HG02571 (cell line): ENCODE data around the gene ITGA5.
A peak's percentile ranks its signal among the peaks of the same experiment; 100 is the strongest.

Experiments
- ATAC-seq: cut with Tn5 transposase; IDR thresholded peaks from one replicate; pipeline ENCODE4 v1.9.1; 2021; ENCODE audit warnings: mild to moderate bottlenecking, moderate library complexity; ENCODE audit not compliant: unreplicated experiment

ITGA5 gene

DNA sequence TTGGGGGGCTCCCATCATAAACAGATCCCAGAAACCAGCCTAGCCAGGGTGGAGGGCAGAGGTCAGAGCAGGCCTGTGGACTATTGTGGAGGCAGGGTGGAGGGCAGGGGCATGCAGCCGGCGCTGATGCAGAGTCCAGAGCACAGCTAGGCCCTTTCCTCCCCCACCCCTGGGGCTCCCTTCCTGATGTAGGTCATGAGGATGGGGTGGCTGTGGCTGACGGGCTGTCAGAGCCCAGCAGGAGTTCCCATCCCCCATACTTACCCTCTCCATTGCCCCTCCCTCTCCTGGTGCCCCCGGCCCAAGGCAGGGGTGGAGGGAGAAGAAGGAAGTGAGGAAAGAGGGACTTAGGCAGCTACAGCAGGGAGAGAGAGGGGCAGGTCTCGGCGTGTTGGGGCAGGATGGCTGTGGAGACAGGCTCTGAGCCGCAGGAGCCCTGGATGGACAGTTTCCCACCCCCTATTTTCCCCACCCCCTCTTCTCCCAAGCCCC, 28.8 kb downstream of the ITGA5 start:
- no peak for ATAC-seq

DNA sequence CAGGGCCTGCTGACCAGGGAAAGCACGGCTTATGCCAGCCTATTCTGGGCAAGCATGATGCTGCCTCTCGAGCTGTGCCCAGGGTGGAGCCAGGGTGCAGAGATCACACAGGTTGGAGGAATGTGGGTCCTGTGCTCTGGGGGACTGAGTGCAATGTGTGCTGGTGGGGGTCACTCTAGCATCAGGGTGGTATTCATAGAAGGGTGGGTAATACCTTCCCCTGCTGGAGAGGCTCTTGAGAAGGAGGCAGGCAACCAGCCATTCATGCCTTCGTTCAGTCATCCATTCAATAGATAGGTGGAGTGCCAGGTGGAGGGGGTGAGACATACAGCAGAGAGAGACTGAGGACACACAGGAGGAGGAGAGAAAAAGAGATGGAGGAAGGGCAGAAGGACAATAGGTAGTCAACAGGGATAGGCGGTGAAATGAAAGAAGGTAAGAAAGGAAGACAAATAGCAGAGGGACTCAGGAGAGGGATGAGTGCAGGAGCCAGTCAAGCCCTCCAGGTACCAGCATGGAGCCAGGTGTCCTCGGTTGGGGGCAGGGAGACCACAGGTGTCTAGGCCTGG, 29.4 kb downstream of the ITGA5 start:
- ATAC-seq = no peak

DNA sequence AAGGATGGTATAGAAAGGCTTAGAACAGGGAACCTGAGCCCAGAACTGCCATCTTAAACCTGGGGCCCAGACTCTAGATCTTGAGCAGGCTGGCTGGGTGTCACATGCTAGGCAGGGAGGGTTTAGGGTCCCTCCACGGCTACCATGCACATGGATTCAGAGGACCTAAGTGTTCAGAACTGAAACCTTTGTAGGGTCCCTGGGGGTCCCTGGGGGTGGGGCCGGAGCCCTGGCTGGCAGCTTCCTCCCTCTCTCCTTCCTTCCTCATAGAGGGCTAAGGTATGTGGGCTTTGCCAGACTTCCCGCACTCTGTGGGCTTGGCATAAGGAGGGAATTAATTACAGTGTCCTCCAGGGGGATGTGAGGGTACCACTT, 29.9 kb downstream of the ITGA5 start:
- ATAC-seq = no peak

DNA sequence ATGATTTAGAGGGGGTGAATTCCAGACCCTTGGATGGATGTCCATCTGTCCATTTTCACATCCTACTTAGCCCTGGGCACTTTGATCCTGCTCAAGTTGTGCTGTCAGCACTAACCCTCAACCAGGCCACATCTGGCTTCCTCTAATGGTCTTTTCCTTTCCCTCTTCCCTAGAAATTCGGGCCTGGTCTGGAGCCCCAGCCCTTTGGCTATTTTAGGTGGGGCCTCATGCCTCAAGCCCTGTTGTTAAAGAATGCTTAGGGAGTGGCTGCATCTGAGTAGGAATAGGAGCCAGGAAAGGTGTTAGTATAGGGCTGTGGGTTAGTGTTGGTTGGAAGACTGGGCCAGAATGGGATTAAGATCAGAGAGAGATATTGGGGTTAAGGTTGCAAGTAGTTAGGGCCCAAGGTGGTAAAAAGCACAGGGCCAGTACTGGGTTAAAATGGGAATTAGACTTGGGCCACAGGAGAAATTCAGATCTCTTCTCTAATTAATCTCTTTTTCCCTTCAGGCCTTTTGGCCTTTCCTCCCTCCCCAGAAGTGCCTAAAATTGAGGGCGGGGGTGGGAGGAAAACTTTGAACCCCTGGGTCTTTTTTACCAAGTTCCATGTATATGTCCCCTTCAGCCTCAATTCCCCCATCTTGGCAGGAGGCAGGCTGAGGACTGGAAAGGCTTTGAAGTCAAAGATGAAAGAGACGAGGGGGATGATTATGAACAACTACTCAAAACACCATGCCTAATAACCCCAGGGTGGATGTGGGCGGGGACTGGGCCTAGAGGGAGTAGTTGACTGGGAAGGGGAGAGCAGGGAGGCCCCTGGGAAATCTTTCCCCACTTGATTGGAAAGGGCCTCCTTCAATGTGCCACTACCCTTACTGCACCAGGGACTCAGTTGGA, 30.6 kb downstream of the ITGA5 start:
- ATAC-seq = no peak

DNA sequence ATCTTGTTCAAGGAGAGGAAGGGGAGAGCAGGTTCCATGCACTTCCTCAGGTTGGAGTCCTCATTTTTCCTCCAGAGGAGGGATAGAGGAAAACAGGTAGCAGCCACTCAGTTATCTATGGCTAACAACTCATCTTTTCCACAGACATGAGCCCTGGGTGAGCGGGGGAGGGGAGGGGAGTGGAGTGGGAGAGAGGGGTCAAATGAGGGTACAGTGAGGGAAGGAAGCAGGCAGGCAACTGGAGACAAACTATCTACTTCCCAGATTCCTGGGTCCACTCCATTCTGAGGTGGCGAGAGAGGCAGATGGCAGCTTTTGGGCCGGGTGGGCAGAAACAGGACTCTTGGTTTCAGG, 32.0 kb downstream of the ITGA5 start:
- no peak for ATAC-seq

DNA sequence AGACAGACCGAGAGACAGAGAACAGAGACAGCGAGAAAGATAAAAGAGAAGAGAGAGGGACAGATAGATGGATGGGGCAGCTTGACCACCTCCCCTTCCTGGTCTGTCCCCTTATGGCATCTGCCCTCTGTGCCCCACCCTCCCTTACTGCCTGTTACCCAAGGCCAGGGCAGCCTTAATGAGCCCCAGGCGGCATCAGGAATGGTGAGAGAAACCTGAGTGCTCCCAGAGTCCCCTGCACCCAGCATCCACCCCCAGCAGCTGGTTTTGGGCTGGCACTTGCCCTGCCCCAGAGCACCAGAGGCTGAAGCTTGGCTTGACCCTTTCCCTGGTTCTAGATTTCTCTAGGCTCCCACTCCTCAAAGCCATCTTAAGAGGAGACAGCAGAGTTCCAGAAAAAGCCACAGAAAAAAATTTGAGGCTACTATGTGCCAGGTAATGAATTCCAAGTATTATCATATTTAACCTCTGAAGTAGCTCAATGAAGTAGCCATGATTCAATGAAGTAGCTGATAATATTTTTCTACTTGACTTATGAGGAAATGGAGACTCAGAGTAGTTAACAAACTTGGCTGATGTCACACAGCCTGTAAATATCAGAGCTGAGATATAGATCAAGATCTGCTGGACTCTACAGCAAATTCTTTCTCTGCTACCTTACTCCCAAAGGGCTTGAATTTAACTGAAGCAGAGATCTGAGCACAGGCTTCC, 32.5 kb downstream of the ITGA5 start:
- no peak for ATAC-seq

DNA sequence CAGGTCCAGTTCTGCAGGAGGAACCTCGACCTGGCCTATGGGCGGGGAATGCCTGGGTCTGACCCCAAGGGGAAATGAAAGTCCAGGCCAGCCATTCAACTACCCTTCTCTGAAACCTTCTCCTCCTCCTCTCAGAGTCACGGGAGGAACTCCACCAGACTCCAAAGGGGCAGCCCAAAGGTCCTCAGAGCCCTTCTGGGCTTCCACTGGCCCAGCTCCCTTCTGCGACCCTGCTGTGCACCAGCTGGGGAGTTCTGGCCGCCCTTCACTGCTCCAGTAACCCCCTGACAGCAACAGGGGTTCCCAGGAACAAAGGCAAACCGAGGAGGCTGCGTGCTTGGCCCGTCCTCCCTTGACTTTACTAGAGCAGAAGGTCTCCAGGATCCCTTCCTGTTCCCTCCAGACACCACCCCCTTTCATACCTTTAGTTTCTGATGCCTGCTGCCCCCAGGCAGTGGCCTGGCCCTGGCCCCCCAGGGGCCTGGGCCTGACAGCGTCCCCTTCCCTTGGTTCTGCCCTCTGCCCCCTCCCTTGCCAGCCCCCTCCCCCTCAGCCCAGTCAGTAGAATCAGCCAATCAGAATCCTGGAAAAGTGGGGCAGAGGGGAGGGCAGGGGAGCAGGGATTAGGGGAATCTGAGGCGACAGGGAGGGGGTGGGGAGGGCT, 33.7 kb downstream of the ITGA5 start:
- peak; percentile 63 for ATAC-seq

DNA sequence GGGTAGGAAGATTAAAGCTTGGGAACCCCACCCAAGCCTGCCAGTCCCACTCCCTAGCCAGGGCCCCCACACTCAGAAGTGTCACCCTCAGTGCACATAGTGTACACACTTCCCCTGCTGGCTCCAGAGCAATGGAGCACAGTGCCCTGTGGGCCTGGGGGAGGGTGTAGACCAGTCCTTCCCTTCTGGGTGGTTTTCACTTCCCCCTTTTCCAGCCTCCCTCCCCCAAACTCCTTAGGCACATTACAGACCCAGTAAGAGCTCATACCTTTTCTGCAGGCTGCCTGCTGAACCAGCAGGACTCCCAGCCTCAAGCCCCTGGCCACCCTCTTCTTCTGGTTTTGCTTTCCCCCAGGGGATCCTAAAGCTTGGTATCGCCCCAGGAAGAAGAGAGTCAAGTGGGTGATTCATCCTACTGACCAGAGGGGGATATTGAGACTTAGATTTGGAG, 34.5 kb downstream of the ITGA5 start, which contains the start of gene ZNF385A:
Gene ZNF385A, minus strand, starts transcription at position 143 of the 451 bp plus-strand sequence. CDS start 219 bp downstream, outside the sequence.
- ATAC-seq = no peak

DNA sequence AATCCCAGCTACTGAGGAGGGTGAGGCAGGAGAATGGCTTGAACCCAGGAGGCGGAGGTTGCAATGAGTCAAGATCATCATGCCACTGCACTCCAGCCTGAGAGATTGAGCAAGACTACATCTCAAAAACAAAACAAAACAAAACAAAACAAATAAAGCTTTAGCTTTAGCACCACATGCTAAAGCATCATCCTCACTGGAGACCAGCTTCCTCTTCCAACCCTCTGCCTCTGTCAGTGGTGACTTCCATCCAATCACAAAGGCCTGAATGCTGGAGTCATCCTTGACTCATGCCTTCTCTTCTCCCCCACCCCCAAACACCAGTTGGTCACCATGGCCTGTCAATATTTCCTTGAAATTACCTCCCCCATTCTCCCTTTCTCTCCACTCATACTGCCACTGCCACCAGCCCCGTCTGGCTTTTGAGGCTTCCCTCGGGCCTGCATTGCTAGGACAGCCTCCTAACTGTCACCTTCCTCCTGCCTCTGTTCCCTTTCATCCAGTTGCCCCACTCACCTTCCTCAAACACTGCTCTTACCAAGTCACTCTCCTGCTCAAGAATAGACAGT, 35.9 kb downstream of the ITGA5 start:
- no peak for ATAC-seq

DNA sequence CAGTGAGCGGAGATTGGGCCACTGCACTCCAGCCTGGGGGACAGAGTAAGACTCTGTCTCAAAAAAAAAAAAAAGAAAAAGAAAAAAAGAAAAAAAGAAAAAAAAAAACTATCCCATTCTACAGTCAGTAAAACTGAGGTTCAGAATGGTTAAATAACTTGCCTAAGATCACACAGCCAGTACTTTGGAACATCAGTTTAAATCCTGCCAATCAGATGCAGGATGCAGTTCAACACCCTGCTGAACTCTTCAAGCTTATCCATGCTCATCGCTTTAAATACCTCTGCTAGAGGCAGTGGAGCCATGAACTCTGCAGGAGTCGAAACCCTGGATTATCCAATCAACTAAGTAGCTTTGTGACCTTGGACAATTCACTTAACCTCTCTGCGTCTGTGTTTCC, 37.9 kb downstream of the ITGA5 start:
- ATAC-seq = no peak

DNA sequence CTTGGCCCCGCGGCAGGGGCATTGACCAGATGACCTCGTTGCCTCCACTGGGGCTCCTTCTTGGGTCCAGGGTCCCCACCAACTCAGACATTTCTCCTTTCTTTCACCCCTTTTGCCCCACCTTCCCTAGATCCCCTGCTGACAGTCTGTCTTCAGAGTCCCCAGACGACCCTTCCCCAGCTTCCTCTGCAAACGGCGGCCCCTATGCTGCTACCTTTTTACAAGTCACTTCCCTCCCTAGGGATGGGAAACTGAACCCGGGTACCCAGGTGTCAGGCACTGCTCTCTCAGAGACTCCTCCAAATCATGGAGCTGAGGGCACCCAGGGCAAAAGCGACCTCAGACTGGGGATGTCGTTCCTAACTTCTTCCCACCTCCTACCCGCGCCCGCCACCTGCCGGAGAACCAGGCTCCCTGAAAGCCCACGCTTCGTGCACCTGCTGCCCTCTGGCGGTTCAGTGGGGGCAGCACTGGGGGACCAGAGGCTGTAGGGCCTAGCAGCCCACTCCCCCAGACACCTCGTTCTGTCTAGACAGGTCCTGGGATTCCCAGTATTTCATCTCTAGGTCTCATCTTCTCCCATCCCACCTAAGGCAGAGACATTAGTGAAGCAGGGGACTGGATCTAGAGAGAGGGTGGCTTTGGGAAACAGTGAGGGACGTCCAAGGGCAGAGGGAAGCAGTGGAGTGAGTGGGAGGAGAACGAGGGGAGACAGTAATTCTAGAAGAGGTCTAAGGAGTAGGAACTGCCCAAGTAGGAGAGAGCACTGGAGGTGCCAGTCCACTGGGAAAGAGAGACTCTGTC, 39.5 kb downstream of the ITGA5 start:
- ATAC-seq = peak; percentile 80

DNA sequence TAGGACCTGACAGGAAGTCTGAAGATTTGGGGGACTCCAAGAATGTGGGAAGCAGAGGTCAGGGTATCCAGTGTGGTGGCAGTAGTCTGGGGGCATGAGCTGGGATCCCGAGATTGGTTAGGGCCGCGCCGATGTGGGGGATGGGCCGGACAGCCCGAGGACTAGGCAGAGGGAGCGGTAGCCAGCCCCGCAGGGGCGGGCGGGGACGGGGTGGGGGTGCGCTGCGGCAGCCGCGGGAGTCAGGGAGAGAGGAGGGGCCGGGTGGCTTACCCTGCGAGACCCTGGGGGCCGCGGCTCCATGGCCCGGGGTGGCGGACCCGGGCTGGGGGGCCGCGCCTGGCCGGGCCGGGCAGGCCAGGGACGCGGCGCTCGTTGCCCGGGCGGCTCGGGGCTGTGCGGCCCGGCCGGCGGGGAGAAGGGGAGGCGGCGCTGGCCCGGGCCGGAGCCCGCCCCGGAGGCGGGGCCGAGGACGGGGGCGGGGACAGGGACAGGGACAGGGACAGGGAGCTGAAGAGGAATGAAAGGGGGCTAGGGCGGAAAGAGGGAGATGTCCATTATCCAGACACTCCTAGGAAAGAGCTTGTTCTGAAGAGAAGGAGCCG, 40.2 kb downstream of the ITGA5 start:
- peak; percentile 51 for ATAC-seq

DNA sequence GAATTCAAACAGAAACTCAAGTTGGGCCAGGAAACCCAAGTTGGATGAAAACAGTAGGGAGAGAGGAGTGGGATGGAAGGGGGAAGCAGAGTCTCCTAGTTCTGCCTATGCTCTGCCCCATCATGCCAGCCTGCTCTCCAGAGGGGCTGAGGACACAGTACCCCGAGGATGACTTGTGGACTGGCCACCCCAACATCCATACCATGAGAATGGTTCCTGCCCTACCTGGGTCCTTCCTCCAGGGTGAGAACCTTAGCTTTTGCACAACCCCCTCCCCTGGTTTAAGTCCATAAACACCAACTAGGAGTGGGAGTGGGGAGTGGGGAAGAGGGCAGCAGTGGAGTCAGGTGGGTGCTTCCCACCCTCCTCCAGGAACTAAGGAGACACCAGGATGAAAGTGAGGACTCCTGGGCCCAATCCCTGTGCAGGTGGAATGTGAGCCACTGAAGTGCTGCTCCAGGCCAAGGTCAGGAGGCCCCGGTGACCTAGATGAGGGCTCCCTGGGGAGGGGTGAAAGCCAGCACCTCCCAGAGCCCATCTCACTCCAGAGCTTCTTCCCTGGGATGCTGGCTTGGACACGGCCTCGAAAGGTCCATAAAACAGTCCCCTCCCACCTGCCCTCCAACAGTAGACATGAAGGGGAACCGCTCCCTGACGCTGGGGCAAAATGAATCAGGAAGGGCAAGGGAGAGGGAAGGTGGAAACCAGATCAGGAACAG, 41.1 kb downstream of the ITGA5 start:
- no peak for ATAC-seq

DNA sequence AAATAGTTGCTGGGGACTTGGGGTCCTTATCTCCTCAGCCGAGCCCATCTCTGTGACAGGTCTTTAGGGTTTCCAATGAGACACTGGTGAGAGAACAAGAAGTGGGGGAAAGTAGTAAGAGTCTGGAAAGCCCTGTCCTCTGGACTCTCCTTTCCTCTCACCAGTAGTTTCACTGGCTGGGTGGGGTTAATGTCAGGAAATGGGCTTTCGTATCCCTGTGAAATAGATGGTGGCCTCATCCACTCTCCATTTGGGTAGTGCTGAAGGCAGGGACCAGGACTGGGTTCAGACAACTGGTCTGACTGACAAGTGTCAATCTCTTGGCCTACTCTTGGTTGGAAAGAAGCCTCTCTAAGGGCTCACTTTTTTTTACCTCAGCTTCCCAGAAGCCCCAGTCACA, 42.1 kb downstream of the ITGA5 start:
- no peak for ATAC-seq

DNA sequence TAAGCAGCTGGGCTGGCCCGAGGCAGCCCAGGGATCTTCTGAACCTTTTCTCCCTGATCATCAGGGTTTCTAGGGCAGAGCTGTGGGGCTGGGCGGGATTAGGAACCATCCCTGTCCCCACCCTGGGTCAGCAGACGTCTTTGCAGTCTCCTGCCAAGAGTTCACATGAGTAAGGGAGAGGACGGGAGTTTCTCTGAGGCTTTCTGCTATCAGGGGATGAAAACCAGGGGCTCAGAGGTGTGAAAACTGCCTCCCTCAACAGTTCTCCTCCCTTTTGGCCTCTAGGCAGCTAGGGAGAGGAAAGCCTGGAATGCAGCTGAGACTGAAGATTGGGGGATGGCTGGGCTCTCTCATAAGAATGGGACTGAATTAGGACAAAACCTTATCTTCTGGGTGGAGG, 42.5 kb downstream of the ITGA5 start:
- ATAC-seq = no peak

DNA sequence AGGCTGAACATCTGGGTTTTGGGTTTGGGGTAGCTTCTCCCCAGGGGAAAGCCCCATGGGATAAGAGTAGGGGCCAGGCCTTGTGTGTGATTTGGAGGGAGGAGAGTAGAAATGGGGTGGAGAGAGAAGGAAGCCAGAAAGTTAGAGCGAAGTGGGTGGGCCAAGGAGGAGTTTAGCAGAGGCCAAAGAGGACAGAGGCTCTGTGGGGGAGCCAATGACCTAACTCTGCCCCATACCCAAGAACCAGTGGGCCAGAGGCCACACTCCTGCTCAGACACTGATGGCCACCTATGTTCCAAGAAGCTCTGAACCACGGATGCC, 43.8 kb downstream of the ITGA5 start:
- ATAC-seq = no peak

DNA sequence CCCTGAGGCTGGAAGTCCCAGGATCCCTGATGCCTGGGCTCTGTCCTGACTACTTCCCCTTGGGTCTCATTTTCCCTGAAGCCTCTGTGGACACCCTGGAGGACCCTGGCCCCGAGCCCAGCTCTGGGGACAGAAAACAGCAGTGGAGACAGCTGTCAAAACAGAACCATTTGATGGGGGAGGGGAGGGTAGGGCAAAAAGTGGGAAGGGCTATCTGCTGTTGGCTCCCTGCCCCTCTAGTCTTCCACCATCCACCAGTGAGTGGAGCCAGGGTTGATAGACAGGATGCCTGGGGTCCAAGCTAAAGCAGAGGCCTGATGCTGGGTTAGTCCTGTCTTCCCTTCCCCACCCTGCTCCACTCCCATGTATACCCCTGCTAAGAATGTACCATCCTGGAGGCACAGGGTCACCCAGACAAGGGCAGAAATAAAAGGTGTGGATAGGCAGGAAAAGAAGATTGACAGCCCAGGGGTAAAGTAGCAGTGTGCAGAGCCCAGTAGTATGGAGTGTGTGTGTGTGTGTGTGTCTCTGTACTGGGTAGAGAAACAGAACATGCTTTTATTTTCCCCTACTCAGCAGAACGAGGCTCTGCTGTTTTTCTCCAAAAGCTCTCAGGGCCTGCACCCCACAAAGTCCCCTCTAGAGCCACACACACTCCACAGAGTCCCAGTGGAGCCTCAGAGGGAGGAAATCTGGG, 44.4 kb downstream of the ITGA5 start:
- ATAC-seq = no peak
